Body of pancreas (tissue), 4 donors: ENCODE data around the gene GSE1. TPM values are rescaled to one million over a fixed set of nuclear protein-coding genes. Genes with fewer than 3 reads are reported as not detected.

Experiments
- ATAC-seq: fragments of 150-250 bp; one replicate; pipeline ENCODE4 v1.9.1; 2016
- DNase-seq, 4 donors: peaks; one replicate each; pipeline ENCODE4 v3.0.0-alpha.2; 2019
- H3K27ac ChIP-seq, 4 donors: fragments of 200-600 bp; sonication (generic); 1 replicate in 3 of 4; 2 replicates in 1 of 4; pipeline versions ENCODE4 v1.5.1 to v1.6.1; 2016 to 2019; ENCODE audit warnings: mild to moderate bottlenecking in 1 of 4, mixed read lengths in 1 of 4, moderate library complexity in 1 of 4
- H3K27me3 ChIP-seq, 2 donors: fragments of 200-600 bp; sonication (generic); one replicate each; pipeline ENCODE4 v1.6.0; 2016; ENCODE audit warnings: mild to moderate bottlenecking in 1 of 2
- H3K36me3 ChIP-seq, 2 donors: fragments of 200-600 bp; sonication (generic); replicated peaks in 1 of 2; 2 replicates each; pipeline ENCODE4 v1.5.1; 2016; ENCODE audit warnings: low read depth in 2 of 2; ENCODE audit not compliant: insufficient read depth in 1 of 2
- H3K4me1 ChIP-seq: fragments of 200-600 bp; sonication (generic); one replicate; pipeline ENCODE4 v1.6.0; 2016
- H3K4me3 ChIP-seq, 2 donors: fragments of 200-600 bp; sonication (generic); 1 replicate in 1 of 2; 2 replicates in 1 of 2; pipeline ENCODE4 v1.5.1; 2016 to 2019
- H3K9me3 ChIP-seq, 3 donors: fragments of 200-600 bp; sonication (generic); 1 replicate in 2 of 3; 2 replicates in 1 of 3; pipeline ENCODE4 v1.5.1; 2016
- POLR2A ChIP-seq, 3 donors: fragments of 450-650 bp; IDR thresholded peaks; one replicate each; pipeline ENCODE4 v1.6.1; 2016; ENCODE audit warnings: antibody characterized with exemption in 3 of 3, mild to moderate bottlenecking in 2 of 3
- WGBS, 2 donors: methylation state at CpG; one replicate each; pipeline ENCODE4 v1.1.5; 2017; 5-methylcytosine and 5-hydroxymethylcytosine counted together
- intact Hi-C: fragments of 100-400 bp; cut with DNase I; formaldehyde crosslinking; loops from one replicate; pipeline ENCODE4 v1.15.1; 2023
- small RNA-seq: library from RNA; depleted of rRNA; stranded (forward); fragments of <200 nt; gene quantifications from one replicate; pipeline ENCODE3, GENCODE V24; 2016
- total RNA-seq, 2 donors: library from RNA; depleted of rRNA; stranded (reverse); fragments of >200 nt; gene quantifications; one replicate each; pipeline ENCODE4 v1.1.0, GENCODE V29; 2016
- TF ChIP-seq, protein P1 (sequence below), 7 experiments: fragments of 450-650 bp in 4 of 7; fragments of 200-600 bp in 3 of 7; sonication (generic) in 3 of 7; IDR thresholded peaks; one replicate each; pipeline ENCODE4 v1.5.1; 2016 to 2019; ENCODE audit warnings: antibody characterized with exemption in 7 of 7

GSE1 gene
- total RNA-seq, 2 donors from 2014 or later: 76.5 to 221 TPM

DNA sequence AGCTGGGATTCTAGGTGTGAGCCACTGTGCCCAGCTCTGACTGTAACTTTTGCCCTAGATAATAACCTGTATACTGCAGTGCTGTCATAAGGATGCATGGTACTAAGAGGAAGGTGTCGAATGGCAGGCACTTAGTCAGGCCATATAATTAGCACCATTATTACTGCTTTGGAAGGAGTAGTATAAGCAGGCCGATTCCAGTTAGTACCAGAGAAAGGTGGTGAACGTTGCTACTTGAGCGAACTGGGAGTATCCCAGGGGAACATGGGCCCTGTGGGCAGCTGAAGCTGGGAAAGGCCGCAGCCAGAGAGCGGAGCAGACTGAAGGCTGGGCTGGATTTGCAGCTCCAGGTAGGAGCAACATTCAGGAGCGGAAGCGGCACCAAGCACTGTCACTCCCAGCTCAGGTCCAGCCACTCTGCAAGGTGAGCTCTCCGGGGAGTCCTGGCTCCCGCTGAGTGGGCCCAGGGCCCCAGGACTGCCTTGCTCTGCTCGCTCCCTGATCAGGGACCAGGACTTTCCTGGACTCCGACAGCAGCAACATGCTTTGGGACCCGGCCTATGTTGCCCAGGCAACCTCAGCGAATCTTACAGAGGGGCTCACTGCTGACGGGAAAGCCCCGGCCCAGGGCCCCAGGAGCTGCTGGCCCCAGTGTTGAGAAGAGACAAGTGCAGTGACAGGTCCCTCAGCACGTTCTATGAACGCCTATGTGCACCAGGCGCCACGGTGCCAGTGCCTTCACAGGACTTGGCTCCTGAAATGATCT is 109.2 kb downstream of the GSE1 start:
- 84 to 90% methylated on average over 12 to 20 of the region's 20 CpGs for WGBS, 2 donors
- ATAC-seq (no peak), DNase-seq (no peak)
- Histone ChIP-seq H3K9me3 (no peaks in the 10 kb centered on the region), H3K4me1 (no peaks in the 10 kb centered on the region), H3K27me3 (no peaks in the 10 kb centered on the region), H3K36me3 (no peaks in the 10 kb centered on the region), H3K27ac (no peak overlapping the region), H3K4me3 (no peak overlapping the region)
- intact Hi-C loops: no loop called here
- no peak for TF ChIP-seq POLR2A (IDR thresholded peaks at IDR 0.05)
- TF ChIP-seq, protein P1, sequence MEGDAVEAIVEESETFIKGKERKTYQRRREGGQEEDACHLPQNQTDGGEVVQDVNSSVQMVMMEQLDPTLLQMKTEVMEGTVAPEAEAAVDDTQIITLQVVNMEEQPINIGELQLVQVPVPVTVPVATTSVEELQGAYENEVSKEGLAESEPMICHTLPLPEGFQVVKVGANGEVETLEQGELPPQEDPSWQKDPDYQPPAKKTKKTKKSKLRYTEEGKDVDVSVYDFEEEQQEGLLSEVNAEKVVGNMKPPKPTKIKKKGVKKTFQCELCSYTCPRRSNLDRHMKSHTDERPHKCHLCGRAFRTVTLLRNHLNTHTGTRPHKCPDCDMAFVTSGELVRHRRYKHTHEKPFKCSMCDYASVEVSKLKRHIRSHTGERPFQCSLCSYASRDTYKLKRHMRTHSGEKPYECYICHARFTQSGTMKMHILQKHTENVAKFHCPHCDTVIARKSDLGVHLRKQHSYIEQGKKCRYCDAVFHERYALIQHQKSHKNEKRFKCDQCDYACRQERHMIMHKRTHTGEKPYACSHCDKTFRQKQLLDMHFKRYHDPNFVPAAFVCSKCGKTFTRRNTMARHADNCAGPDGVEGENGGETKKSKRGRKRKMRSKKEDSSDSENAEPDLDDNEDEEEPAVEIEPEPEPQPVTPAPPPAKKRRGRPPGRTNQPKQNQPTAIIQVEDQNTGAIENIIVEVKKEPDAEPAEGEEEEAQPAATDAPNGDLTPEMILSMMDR (IDR thresholded peaks at IDR 0.05): no peak

DNA sequence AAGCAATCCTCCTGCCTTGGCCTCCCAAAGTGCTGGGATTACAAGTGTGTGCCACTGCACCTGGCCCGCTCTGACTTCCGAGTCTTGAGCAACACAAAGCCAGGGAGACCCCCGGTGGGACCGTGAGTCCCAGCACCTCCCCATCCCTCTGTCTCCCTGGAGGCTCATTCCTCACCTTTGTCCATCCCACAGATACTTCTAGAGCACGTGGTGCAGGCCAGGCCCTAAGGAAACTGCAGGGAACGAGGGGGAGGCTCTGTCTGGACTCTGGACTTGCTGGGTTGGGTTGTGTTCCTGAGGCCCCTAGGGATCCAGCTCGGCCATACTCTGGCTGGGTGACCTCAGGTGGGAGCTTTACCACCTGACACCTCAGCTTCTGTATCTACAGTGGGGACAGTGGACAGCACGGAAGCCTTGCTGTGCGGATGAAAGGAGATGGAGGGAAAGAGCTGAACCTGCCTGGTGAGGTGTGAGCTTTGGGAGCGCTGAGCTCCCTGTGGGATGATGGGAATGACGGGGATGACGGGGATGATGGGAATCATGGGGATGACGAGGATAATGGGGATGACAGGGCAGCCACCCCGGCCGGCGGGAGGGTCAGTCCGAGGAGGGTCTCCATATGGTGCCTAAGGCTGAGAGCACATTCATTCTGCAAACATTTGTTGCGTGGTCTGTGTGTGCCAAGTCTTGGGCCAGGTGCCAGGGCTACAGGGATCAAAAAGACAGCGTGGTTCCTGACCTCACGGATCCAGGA is 111.2 kb downstream of the GSE1 start:
- TF ChIP-seq, protein P1 (IDR thresholded peaks at IDR 0.05): no peak
- no peak for TF ChIP-seq POLR2A (IDR thresholded peaks at IDR 0.05)
- Histone ChIP-seq H3K27ac (no peak overlapping the region), H3K9me3 (no peaks in the 10 kb centered on the region), H3K36me3 (no peaks in the 10 kb centered on the region), H3K27me3 (no peaks in the 10 kb centered on the region), H3K4me3 (no peak overlapping the region), H3K4me1 (no peaks in the 10 kb centered on the region)
- ATAC-seq (no peak), DNase-seq (no peak)
- intact Hi-C loops: no loop called here
- WGBS, 2 donors: 78 to 83% methylated on average over 18 to 20 of the region's 20 CpGs

DNA sequence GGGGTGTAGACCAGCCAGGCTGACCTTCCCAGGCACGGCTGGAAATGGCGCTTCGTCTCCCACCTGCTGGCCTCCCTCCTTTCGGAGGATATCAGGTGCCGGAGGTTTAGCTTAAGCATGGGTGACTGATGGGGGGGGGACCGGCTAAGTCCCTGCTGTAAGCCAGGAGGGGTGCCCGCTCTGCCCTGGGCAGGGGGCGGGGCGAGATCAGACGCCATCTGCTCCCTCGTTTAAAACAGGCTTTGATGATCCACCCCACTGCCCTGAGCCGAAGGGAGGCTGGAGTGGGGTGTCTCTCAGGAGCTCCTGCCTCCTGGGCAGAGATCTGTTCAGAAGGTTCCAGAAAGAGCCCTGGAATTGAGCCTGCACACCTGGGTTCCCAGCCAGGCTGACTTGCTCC is 111.8 kb downstream of the GSE1 start:
- TF ChIP-seq, protein P1 (IDR thresholded peaks at IDR 0.05): no peak
- Histone ChIP-seq H3K36me3 (no peaks in the 10 kb centered on the region), H3K27me3 (no peaks in the 10 kb centered on the region), H3K27ac (no peak overlapping the region), H3K4me1 (no peaks in the 10 kb centered on the region), H3K4me3 (no peak overlapping the region), H3K9me3 (no peaks in the 10 kb centered on the region)
- ATAC-seq: no peak
- 86 to 89% methylated on average over 5 to 12 of the region's 12 CpGs for WGBS, 2 donors
- intact Hi-C loops: no loop called here
- DNase-seq: no peak

Small RNA genes lying within 50 kb of the gene (small RNA-seq; reads per million reads assigned to genes)
- not detected for gene RN7SL381P

Other genes with a start within 250 kb of the GSE1 start
- gene GINS2, start 75.6 kb downstream of the GSE1 start, total RNA-seq: under 1 TPM; 0.26 to 0.33 TPM
- 1 to 10 TPM; 1.0 to 5.9 TPM for gene C16orf74, start 137.8 kb downstream of the GSE1 start, total RNA-seq
- gene EMC8, start 186.2 kb downstream of the GSE1 start, total RNA-seq: 10 to 100 TPM; 16.3 to 30.7 TPM
- 100 to 1,000 TPM; 259 to 291 TPM for gene COX4I1, start 186.4 kb downstream of the GSE1 start, total RNA-seq